Activated B cell treated with CpG ODN at 0.5 μM for 24 hours (primary cell): ENCODE measurements around the gene FBXW8. TPM values are rescaled to one million over a fixed set of nuclear protein-coding genes. Genes with fewer than 3 reads are reported as not detected.

Source experiments
- ATAC-seq: fragments of 200-7000 bp; cut with Tn5 transposase; one replicate; pipeline ENCODE4 v1.10.0; 2021; ENCODE audit warnings: low read depth, mild to moderate bottlenecking, moderate library complexity
- CTCF ChIA-PET: fragments of 350-600 bp; sonication (Branson Sonifier 250); formaldehyde crosslinking; loops from one replicate; lab custom pipeline; 2021; ENCODE audit warnings: antibody characterized with exemption; lab: Charles Lee
- POLR2A ChIA-PET: fragments of 350-600 bp; sonication (Branson Sonifier 250); formaldehyde crosslinking; loops from one replicate; lab custom pipeline; 2021; ENCODE audit warnings: antibody characterized with exemption; lab: Charles Lee
- DNase-seq: peaks from one replicate; pipeline ENCODE4 v3.0.0; 2022
- H3K27ac Mint-ChIP-seq: one replicate; pipeline ENCODE4 v1.8.0; 2020; ENCODE audit warnings: mixed read lengths
- H3K27me3 Mint-ChIP-seq: one replicate; pipeline ENCODE4 v1.8.0; 2021; ENCODE audit warnings: mixed read lengths
- H3K36me3 Mint-ChIP-seq: one replicate; pipeline ENCODE4 v1.8.0; 2021; ENCODE audit warnings: low read depth, mixed read lengths
- H3K4me1 Mint-ChIP-seq: one replicate; pipeline ENCODE4 v1.8.0; 2021; ENCODE audit warnings: mixed read lengths
- H3K4me3 Mint-ChIP-seq: one replicate; pipeline ENCODE4 v1.8.0; 2020; ENCODE audit warnings: mild to moderate bottlenecking, mixed read lengths
- H3K9me3 Mint-ChIP-seq: one replicate; pipeline ENCODE4 v1.8.0; 2020; ENCODE audit warnings: mixed read lengths
- intact Hi-C: fragments of 100-400 bp; cut with micrococcal nuclease; formaldehyde crosslinking; loops from one replicate; pipeline ENCODE4 v1.15.1; 2024
- total RNA-seq: library from RNA; stranded (reverse); gene quantifications from 2 replicates; pipeline ENCODE4 v1.2.3, GENCODE V29; 2022
- TF ChIP-seq, protein P1 (sequence below): fragments of 200-600 bp; IDR thresholded peaks from one replicate; pipeline ENCODE4 v1.8.0; 2022; ENCODE audit warnings: antibody characterized with exemption, mild to moderate bottlenecking

Gene FBXW8
- total RNA-seq, 1 donor from 2014 or later, result 17.6 TPM

DNA sequence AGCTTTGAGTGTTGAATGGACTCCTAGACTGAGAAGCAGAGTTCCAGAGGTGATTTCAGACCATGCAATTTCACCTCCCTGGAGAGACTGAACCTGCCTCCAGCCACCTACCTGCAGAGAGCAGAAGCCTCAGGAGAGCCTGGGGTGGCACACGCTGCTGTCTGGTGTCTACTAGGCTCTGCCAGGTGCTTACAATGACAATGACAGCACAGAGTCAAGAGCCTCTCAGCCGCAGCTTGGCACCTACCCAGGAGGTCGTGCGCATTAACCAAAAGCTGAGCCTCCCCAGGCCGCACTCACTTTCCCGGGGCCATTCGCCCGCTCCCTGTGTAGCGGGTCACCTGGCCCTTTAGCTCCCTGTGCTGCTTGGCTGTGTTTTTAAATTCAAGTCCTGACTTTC lies 125.3 kb downstream of the FBXW8 start:
- H3K4me1 Mint-ChIP-seq, result peaks cover 20% of the 10 kb centered on the region
- H3K27me3 Mint-ChIP-seq, result peaks cover 14% of the 10 kb centered on the region
- ATAC-seq, result no peak
- H3K27ac Mint-ChIP-seq, result no peak overlapping the region
- intact Hi-C loops, result no loop called here
- CTCF ChIA-PET, result no interaction called here
- no peaks in the 10 kb centered on the region for H3K9me3 Mint-ChIP-seq
- no peaks in the 10 kb centered on the region for H3K36me3 Mint-ChIP-seq
- TF ChIP-seq, protein P1, sequence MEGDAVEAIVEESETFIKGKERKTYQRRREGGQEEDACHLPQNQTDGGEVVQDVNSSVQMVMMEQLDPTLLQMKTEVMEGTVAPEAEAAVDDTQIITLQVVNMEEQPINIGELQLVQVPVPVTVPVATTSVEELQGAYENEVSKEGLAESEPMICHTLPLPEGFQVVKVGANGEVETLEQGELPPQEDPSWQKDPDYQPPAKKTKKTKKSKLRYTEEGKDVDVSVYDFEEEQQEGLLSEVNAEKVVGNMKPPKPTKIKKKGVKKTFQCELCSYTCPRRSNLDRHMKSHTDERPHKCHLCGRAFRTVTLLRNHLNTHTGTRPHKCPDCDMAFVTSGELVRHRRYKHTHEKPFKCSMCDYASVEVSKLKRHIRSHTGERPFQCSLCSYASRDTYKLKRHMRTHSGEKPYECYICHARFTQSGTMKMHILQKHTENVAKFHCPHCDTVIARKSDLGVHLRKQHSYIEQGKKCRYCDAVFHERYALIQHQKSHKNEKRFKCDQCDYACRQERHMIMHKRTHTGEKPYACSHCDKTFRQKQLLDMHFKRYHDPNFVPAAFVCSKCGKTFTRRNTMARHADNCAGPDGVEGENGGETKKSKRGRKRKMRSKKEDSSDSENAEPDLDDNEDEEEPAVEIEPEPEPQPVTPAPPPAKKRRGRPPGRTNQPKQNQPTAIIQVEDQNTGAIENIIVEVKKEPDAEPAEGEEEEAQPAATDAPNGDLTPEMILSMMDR, result no peak
- POLR2A ChIA-PET, result no interaction called here
- no peak for DNase-seq
- H3K4me3 Mint-ChIP-seq, result no peak overlapping the region

DNA sequence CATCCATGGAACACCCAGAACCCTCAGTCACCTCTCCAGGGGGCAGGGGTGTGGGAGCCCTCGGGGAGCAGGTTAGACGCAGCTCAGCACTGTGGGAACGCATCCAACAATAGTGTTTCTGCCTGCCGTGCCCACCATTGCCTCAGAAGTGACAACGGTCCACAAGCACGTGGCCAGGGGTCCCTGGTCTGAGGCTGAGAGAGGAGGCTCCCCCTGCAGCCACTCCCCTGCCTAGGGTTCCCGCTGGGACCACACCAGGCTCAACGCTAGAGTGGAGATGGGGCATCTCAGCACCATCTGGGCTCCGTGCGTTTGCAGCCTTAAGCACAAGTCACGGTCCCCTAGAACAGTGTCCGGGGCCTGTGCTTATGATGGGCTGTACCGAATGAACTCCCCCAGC lies 125.8 kb downstream of the FBXW8 start:
- ATAC-seq (no peak), DNase-seq (no peak)
- no peak overlapping the region for H3K27ac Mint-ChIP-seq
- ChIA-PET POLR2A (no interaction called here), CTCF (no interaction called here)
- peaks cover 14% of the 10 kb centered on the region for H3K27me3 Mint-ChIP-seq
- H3K9me3 Mint-ChIP-seq, result no peaks in the 10 kb centered on the region
- intact Hi-C loops, result no loop called here
- H3K4me3 Mint-ChIP-seq, result no peak overlapping the region
- TF ChIP-seq, protein P1, result no peak
- H3K36me3 Mint-ChIP-seq, result no peaks in the 10 kb centered on the region
- peaks cover 15% of the 10 kb centered on the region for H3K4me1 Mint-ChIP-seq

DNA sequence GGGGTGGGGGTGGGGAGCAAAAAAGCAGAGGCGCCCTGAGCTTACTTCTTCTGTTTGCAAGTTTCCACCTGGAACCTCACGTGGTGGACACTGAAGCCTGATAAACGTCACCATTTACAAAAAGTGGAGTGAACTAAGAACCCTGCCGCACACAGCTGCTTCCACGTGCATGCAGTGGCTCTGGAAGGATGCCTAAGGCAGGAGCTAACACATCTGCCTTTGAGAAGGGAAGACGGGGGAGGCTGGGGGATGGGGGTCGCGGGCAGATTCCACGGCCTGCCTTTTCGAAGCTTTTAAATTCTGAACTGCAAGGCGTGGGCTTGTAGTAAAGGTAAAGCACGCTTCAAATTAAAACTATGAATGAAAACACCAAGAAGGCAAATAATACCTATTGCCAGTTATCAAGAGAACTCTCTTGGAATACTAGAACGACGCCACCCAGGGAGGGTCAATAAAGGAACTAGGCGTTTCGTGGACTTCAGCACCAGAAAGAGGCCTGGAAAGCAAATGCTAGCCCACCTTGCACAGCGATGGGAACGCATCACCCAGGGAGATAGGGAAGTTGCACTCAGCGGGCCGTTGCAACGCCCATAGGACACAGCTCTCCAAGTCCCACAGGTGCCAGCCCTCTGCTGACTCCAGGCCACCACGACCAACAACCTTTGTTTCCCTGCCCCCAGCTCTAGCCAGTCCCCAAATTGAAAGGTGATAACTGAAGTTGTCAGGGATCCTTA lies 126.7 kb downstream of the FBXW8 start:
- peaks cover 14% of the 10 kb centered on the region for H3K27me3 Mint-ChIP-seq
- ATAC-seq, result no peak
- no peaks in the 10 kb centered on the region for H3K9me3 Mint-ChIP-seq
- POLR2A ChIA-PET, result no interaction called here
- intact Hi-C loops, result no loop called here
- TF ChIP-seq, protein P1, result no peak
- CTCF ChIA-PET, result no interaction called here
- no peak overlapping the region for H3K27ac Mint-ChIP-seq
- H3K36me3 Mint-ChIP-seq, result no peaks in the 10 kb centered on the region
- no peak for DNase-seq
- peaks cover 7% of the 10 kb centered on the region for H3K4me1 Mint-ChIP-seq
- no peak overlapping the region for H3K4me3 Mint-ChIP-seq

DNA sequence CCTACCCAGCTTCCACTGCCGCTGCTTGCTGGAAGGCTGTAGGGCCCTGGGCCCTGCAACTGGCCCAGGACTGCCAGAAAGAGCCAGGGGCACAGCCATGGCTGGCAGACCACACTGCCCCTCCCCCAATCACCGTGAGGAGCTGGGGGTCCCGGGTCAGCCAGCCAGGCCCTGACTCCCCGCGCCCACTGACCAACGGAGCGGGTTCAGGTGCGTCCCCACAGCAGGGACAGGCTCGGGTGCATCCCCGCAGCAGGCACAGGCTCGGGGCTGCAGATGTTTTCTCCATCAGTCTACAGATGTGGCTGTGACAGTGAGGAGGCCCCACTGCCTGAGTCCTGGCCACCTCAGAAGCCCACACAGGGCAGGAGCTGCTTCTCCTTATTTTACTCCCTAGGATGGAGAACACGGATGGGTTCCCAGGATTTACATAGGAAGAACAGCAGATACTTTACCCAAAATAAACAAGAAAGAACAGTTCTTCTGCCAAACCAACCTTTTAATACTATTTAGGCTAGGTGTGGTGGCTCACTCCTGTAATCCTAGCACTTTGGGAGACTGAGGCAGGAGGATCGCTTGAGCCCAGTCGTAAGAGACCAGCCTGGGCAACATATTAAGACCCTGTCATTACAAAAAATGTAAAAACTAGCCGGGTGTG lies 127.4 kb downstream of the FBXW8 start:
- no peak for ATAC-seq
- POLR2A ChIA-PET, result no interaction called here
- no peaks in the 10 kb centered on the region for H3K9me3 Mint-ChIP-seq
- TF ChIP-seq, protein P1, result no peak
- peaks cover 3% of the 10 kb centered on the region for H3K4me1 Mint-ChIP-seq
- H3K36me3 Mint-ChIP-seq, result no peaks in the 10 kb centered on the region
- H3K27ac Mint-ChIP-seq, result no peak overlapping the region
- CTCF ChIA-PET, result no interaction called here
- intact Hi-C loops, result no loop called here
- no peak overlapping the region for H3K4me3 Mint-ChIP-seq
- H3K27me3 Mint-ChIP-seq, result peaks cover 12% of the 10 kb centered on the region
- DNase-seq, result no peak

DNA sequence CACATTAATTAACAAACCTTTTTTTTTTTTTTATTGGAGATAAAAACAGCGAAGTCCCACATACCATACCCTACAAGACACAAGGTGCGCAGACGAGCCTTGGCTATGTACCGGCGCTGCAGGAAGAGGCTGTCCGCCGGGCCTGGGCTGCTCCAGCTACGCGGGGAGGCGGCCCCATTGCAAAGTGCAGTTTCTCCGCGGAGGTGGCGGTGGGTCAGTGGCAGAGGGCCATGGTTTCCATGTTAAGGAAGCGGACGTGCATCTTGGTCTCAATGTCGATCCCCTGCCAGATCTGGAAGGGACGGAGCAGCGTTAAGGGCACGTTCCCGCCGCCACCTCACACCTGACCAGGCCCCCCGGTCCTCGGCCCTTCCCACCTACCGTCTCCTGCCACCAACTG lies 128.2 kb downstream of the FBXW8 start:
- ChIA-PET CTCF (no interaction called here), POLR2A (no interaction called here)
- TF ChIP-seq, protein P1, result no peak
- intact Hi-C loops, result no loop called here
- Mint-ChIP-seq H3K27me3 (peaks cover 8% of the 10 kb centered on the region), H3K36me3 (no peaks in the 10 kb centered on the region), H3K27ac (no peak overlapping the region), H3K4me1 (no peaks in the 10 kb centered on the region), H3K4me3 (no peak overlapping the region), H3K9me3 (no peaks in the 10 kb centered on the region)
- no peak for DNase-seq
- ATAC-seq, result no peak
